Endothelial cell of umbilical vein (primary cell): Measurements from ENCODE around the gene MAPKAP1.

Experiments
- EZH2 ChIP-seq: IDR thresholded peaks from 2 replicates; pipeline ENCODE4 v1.6.1; 2012; ENCODE audit warnings: borderline replicate concordance, low read depth, mild to moderate bottlenecking, moderate library complexity, low read length, inconsistent platforms; ENCODE audit not compliant: severe bottlenecking
- FOS ChIP-seq: IDR thresholded peaks from 2 replicates; pipeline ENCODE4 v1.6.1; 2011; ENCODE audit warnings: mild to moderate bottlenecking, low read length, moderate library complexity, borderline replicate concordance; ENCODE audit not compliant: insufficient read depth
- GATA2 ChIP-seq: IDR thresholded peaks from 2 replicates; pipeline ENCODE4 v1.7.0; 2011; ENCODE audit warnings: low read depth, mild to moderate bottlenecking, moderate library complexity, mixed read lengths, low read length; ENCODE audit not compliant: insufficient read length, insufficient read depth
- JUN ChIP-seq: IDR thresholded peaks from 2 replicates; pipeline ENCODE4 v1.6.1; 2011; ENCODE audit warnings: borderline replicate concordance, low read depth; ENCODE audit not compliant: insufficient read length, insufficient read depth
- MYC ChIP-seq: IDR thresholded peaks from one replicate; pipeline ENCODE4 v1.6.1; 2011; ENCODE audit warnings: mild to moderate bottlenecking, low read depth, low read length
- POLR2A ChIP-seq: IDR thresholded peaks from 2 replicates; pipeline ENCODE4 v1.6.1; 2012; ENCODE audit warnings: low read depth, mild to moderate bottlenecking, control low read depth, low read length
- POLR2AphosphoS5 ChIP-seq: IDR thresholded peaks from 2 replicates; pipeline ENCODE4 v1.6.1; 2012; ENCODE audit warnings: low read depth, mild to moderate bottlenecking, control low read depth, low read length, moderate library complexity; ENCODE audit not compliant: insufficient read depth
- TF ChIP-seq, protein P1 (sequence below), 2 donors: IDR thresholded peaks; 1 replicate in 1 of 2; 2 replicates in 1 of 2; pipeline ENCODE4 v1.5.1; 2011; ENCODE audit warnings: low read length in 2 of 2, mild to moderate bottlenecking in 2 of 2, moderate library complexity in 2 of 2, control low read depth in 1 of 2, inconsistent platforms in 1 of 2, low read depth in 1 of 2; ENCODE audit not compliant: insufficient read depth in 1 of 2; ENCODE audit errors: extremely low read depth in 1 of 2
- TF ChIP-seq, protein P2 (sequence below): IDR thresholded peaks from 2 replicates; pipeline ENCODE4 v1.6.1; 2011; ENCODE audit not compliant: insufficient read depth, insufficient read length

DNA sequence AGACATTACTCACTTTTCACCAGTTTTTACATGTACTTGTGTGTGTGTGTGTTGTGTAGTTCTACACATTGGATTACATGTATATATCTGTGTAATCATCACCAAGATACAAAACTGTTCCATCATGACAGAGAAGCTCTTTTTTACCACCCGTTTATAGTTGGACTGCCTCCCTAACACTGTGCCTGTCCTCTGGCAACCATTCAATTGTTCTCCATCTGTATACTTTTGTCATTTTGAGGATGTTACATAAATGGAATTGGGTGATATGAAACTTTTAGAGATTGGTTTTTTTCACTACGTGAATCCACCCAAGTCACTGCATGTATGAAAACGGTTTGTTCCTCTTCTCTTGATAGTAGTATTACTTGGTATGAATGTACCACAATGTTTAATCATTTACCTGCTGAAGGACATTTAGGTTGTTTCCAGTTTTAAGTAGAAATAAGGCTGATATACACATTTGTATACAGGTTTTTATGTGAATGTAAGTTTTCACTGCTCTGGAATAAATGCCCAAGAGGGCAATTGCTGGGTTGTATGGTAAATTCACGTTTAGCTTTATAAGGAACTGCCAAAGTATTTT lies 126.2 kb downstream of the MAPKAP1 start:
- TF ChIP-seq, protein P1, sequence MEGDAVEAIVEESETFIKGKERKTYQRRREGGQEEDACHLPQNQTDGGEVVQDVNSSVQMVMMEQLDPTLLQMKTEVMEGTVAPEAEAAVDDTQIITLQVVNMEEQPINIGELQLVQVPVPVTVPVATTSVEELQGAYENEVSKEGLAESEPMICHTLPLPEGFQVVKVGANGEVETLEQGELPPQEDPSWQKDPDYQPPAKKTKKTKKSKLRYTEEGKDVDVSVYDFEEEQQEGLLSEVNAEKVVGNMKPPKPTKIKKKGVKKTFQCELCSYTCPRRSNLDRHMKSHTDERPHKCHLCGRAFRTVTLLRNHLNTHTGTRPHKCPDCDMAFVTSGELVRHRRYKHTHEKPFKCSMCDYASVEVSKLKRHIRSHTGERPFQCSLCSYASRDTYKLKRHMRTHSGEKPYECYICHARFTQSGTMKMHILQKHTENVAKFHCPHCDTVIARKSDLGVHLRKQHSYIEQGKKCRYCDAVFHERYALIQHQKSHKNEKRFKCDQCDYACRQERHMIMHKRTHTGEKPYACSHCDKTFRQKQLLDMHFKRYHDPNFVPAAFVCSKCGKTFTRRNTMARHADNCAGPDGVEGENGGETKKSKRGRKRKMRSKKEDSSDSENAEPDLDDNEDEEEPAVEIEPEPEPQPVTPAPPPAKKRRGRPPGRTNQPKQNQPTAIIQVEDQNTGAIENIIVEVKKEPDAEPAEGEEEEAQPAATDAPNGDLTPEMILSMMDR (IDR thresholded peaks at IDR 0.05; ENCODE audit: extremely low read depth in 1 of 2, insufficient read depth in 1 of 2, low read depth in 1 of 2, low read length in 2 of 2) = no peak
- TF ChIP-seq POLR2AphosphoS5 = no peak
- no peak for TF ChIP-seq POLR2A
- TF ChIP-seq, protein P2, sequence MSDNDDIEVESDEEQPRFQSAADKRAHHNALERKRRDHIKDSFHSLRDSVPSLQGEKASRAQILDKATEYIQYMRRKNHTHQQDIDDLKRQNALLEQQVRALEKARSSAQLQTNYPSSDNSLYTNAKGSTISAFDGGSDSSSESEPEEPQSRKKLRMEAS = no peak
- TF ChIP-seq MYC = no peak
- no peak for TF ChIP-seq EZH2
- no peak for TF ChIP-seq GATA2
- TF ChIP-seq JUN = no peak
- TF ChIP-seq FOS = no peak
